Right forelimb (tissue), 1 donor: ENCODE data around the gene SHB.

Experiments used
- DNase-seq: peaks from one replicate; pipeline ENCODE4 v3.0.0-alpha.2; 2018

Gene SHB

DNA sequence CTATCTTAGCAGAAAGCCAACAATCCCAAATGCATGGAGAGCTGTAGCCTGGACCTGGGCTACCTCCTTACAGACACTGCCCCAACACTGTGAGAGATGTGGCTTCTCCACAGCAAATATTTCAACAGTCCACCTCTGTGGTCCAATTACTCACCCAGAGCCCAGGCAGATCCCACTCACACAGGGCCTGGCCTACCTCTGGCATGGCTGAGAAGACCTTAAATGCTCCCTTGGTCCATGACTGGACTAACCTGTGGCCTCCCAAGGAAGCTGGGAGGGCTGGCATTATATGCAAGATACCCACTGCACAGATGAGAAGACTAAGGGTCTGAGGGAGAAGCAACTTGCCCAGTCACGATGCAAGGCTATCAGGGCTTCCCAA, 142.3 kb downstream of the SHB start:
- no peak for DNase-seq

DNA sequence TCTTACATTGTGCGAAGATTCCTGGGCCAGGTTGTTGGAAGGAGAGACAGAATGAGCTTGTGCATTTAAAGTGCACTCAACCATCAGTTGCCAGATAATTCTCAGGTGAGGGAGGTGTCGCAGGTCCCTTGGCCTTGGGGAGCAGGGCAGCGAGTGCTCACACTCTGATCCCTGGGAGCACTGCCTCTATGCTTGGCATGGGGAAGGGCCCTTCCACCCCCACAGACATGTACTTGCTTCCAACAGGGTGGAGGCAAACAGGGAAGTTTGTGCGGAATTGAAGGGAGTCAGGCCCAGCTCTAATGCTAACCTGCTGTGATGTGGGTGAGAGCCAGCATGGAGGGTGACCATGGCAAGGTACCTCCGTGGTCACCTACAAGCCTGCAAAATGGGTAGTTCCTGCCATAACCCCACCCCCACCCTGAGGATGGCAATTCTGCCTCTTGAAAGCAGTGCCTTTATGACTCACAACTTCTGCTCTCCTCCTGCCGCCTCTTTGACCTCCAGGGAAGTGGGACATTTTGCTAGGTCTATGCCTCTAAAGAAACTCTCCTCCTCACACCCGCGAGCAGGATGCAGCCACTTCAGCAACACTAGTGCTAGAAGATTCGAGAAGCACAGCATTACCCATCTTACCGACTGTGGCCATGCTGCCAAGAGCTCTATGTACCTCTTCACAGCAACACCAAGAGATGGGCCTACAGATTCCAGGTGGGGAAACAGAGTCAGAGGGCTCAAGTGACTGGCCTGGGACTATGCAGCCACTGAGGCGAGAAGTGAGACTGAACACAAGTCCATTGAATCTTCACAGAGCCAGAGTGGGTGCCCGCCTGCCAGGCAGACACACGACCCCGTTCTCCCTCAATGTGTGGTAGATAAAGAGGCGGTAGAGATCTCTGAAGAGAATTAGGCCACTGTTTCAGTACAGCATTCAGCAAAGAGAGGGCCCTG, 143.0 kb downstream of the SHB start:
- DNase-seq, result no peak

- DNase-seq, result no peak
These were observed 144.0 kb downstream of the SHB start for GRCh38 chr9:37925006-37925405.

- DNase-seq, result no peak
These were observed 144.5 kb downstream of the SHB start for GRCh38 chr9:37924538-37924937.

- DNase-seq, result no peak
These were observed 145.1 kb downstream of the SHB start for GRCh38 chr9:37923796-37924427.

- no peak for DNase-seq
These were observed 145.8 kb downstream of the SHB start for GRCh38 chr9:37923118-37923795.

DNA sequence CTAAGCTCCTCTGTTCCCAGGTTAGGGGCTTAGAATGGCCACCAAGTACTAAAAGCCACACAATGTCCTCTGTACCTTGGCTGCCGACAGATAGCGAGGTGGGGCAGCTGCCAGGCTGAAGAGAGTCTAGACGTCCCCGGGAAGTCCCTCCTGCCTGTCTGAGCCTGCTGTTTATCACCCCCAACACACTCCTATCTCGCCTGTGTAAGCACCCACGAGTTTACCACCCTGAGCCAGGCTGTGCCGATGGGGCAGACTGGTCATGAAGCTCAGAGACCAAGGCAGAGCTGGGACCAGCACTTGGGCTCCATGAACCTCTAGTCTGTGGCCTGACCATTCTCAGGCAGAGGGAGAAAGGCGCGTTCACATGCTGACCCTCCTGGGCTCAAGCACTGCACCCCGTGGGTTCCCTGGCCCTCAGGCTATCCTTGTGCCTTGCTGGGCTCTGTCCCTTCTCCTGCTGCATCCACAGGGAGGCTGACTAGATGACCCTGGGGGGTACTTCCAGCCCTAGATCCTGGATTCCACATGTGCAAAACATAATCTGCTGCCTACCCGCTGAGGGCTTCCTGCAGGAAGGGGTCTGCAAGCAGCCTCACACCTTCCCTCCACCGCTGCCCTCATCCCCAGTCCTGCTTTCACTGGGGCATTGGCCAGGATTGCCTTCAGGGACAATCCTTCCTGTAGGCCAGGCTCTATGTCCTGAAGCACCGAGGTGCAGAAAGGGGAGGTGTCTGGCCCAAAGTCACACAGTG, 146.5 kb downstream of the SHB start:
- DNase-seq, result peak; percentile 40

GRCh38 chr9:37921546-37922300, 147.3 kb downstream of the SHB start:
- DNase-seq, result peak; percentile 48

DNA sequence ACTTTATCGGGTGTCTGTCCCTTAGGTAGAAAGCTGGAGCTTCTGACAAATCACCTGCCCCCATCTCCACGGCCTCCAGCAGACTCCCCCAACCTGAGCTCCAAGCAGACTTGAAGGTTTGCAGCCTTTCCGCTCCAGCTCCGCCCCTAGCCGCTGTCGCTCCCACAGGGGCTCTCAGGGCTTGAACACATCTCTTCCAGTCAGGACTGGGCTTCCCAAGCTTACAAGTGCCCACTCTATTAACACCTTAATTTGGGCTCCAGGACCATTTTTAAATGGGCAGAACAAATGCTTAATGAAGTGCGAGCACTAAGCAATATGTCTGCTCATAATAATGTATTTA, 147.9 kb downstream of the SHB start:
- peak; percentile 37 for DNase-seq

- peak; percentile 44 for DNase-seq
These were observed 148.4 kb downstream of the SHB start for GRCh38 chr9:37920471-37921167.

DNA sequence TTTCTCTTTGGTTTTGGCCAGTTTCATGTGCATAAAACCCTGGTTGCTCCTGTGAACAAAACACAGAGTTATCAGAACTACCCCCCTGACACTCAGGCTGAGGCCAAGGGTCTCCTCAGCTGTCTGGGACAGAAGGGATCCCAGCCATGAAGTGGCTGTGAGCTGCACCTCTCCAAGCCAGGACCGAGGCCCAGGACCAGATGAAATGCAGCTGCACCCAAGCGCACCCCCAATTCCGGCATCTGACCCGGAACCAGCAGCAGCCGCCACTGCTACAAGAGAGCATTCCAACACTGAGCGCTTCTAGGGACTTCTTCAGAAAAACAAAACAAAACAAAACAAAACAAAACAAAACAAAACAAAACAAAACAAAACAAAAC, 149.1 kb downstream of the SHB start:
- peak; percentile 39 for DNase-seq

DNA sequence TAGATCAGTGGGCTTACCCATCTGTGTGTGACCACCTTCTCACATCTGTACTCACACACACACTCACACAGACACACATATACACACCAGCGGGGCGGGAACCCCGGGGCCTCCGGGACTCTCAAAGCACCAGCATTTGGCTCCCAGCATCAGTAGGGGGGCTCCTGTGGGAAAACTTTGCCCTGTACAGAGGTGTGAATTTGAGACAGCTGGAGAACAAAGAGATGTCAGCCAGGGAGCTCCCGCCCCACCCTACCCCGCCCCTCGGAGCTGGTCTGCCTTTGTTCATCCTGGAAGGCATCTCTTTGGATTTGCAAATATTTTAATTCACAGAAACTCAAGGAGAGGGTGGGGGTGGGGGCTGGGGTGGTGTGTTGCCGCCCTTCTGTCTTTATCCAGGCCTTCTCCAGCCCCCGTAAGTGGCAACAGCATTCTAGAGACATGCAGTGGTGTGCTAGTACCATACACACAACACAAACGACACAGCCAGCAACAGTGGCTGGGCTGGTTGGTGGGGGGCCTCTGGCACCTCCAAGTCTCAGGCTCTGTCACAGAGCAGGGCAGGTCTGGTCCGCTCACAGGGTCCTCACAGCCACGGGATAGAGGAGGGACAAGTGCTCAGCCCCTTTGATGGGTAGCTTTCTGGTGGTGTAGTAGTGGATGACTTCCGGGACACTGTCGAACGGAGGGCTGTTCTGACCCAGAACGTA, 149.6 kb downstream of the SHB start:
- DNase-seq, result no peak

GRCh38 chr9:37918665-37919170, 150.3 kb downstream of the SHB start:
- DNase-seq, result no peak

DNA sequence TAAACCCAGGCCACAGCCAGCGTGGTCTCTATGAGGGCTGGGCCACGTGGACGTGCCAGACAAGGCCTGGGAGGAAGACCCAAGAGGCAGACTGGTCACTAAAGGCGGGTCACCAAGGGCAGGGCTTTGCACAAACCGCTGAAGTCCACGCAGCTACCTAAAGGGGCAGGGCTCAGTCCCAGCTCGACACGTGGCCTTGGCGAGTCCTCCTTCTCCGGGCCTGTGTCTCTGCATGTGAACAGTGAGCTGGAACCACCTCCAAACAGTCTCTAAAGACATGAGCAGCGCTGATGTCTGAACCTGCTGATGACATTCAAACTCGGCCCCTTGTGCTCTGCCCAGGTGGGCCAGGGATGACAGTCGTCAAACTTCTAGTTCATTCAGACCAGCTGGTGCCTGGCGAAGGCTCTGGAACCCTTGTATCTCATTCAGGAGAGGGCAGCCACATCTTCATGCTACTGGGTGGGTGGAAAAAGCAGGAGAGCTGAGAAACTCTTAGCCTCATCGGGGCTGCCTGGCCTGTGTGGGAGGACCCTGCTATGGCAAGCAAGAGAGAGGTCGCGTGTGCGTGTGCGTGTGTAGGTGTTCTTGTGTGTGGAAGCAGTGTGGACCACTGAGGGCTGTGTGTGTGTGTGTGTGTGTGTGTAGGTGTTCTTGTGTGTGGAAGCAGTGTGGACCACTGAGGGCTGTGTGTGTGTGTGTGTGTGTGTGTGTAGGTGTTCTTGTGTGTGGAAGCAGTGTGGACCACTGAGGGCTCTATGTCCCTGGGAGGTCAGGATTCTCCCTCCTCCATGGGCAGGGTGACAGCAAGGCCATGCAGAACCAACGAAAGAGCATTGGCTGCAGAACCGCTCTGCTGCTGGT, 151.0 kb downstream of the SHB start:
- DNase-seq, result no peak

- no peak for DNase-seq
These were observed 151.7 kb downstream of the SHB start for GRCh38 chr9:37917313-37917731.

DNA sequence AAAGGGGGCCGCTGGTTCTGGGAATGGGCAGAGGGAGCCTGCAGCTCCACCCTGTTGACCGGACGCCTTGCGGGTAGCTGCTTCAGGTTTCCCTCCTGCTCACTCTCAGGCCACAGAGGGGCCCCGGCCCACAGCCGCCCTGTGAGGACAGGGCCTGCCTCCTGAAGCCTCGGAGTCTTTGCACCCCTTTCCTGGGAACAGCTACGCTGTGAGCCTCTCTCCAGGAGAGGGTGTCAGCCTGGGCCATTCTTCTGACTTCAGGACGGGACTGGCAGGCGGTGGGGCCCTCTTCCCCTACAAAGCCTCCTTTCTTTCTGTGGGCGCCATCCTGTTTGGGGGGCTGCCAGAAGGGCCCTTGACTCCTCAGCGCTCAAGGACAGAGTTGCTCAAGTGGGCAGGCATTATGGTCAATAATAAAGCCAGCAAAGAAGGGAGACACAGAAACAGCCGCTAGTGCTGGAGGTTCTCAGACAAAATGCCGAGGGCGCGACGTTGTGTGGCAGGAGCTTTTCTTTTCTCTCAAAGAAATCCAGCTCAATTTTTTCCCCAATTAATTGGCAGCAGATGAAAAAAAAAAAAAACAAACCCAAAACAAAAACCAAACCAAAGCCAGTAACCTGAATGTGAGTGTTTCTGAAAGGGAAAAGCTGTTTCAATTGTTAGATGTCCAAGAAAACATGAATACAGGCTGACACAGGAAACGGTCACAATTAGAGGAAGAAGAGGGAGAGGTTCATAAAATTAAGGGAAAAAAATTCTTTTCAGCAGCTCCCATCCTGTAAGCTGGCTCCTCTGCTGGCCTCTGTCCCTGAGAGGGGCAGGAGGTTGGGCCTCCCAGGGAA, 152.3 kb downstream of the SHB start:
- DNase-seq, result no peak

GRCh38 chr9:37915911-37916470, 153.0 kb downstream of the SHB start:
- DNase-seq, result no peak

DNA sequence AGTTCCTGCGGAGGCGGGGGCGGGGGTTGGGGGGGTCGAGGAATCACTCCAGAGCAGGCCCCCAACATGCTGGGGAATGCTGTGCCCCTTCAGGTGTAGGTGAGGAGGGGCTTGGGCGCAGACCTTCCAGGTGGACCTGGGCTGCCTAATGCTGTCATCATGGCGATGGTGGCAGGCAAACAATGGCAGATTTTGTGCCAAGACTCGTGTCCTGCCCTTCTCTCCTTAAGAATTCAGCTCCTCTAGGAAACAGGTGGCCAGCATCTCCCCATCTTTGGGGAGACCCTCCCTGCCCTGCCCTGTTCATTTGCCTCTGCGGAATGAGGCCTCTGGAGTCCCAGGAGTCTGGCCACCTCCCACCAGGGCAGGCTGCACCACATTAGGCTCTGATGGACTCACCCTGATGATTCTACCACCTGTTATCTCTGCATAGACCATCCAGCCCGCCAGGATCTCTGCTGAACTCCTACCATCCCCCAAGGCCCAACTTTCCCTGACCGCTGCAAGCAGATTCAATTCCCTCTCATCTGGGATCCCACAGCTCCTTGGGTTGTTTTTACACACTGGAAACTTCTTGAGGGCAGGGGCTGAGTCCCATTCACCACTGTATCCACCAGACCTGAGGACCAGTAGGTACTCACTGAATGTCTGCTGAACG, 154.2 kb downstream of the SHB start:
- DNase-seq, result no peak
